OCI-M2 (cell line): ENCODE results near the gene TMEM220.
"Not testable (repeated sequence)": the region's sequence is repeated elsewhere in the genome, so short reads cannot be mapped to it uniquely, and the experiment has no call there.

ENCODE experiments used
- DNase-seq: peaks from one replicate; lab custom pipeline; 2025; ENCODE audit not compliant: unreplicated experiment; lab: John Stamatoyannopoulos, UW

The TMEM220 gene

DNA sequence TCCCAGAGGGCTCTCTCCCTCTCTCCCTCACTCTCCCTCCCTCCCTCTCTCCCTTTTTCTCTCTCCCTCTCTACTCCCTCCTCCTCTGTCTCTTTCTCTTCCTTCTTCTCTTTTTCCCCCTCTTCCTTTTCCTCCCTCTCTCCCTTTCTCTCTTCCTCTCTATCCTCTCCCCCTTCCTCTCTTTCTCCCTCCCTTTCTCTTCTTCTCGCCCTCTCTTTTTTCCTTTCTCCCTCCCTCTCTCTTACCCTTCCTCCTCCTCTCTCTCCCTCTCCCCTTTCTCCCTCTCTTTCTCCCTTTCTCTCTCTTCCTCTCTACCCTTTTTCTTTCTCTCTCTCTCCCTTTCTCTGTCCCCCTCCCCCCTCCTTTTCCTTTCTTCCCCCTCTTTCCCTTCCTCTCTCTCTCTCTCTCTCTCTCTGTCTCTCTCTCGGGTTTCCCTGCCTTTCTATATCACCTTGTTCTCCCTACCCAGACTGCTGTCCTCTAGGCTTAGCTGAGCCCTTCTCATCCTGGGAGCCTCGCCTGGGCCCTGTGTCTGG lies 25.8 kb upstream of the TMEM220 start:
- no peak for DNase-seq

DNA sequence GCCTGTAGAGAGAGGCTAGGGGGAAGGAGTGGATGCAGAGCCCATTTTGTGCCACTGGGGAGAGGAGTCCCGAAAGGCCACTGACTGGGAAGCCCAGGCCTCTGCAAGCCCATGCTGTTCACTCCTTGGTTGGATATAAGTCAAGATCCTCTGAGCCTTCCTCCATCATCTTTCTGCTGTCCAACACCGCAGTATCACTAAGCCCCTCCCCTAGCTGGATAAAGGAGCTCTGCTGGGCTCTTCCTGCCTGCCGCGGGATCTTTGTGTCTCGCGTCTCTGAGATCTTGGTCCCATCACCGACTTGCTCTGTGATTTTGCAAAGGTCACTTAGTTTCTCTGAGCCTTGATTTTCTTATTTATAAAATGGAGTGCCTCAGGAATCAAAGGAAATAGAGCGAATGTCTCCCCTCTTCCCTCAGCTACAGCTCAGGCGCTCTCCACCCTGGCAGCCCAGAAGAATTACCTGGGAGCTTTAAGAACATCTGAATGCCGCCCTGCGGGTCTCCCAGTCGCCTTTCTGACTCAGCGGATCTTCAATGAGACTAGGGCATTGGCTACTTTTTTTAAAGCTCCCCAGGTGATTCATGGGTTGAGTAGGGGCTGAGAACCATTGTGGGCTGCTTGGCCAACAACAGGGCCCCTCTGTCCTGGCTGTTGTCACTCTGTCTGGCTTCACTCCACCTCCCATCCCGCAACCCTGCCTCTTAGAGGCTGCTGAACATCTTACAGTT lies 25.2 kb upstream of the TMEM220 start:
- DNase-seq: no peak

DNA sequence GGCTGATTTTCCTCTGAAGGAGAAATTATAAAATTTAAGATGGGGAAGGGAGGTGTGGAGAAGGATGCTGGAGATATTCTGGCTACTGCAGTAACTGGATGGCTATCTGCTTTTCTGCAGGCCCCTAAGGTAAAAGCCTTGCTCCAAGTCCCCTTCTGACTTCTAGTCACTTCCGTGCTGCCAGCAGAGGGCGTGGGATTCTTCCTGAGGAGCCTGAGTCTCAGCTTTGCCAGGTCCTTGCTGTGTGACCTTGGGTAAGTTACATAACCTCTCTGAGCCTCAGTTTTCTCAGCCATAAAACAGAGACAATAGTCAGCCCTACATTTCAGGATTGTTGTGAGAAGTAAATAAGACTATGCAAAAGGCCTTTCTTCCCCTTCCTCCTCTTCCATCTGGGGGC lies 24.3 kb upstream of the TMEM220 start:
- no peak for DNase-seq

DNA sequence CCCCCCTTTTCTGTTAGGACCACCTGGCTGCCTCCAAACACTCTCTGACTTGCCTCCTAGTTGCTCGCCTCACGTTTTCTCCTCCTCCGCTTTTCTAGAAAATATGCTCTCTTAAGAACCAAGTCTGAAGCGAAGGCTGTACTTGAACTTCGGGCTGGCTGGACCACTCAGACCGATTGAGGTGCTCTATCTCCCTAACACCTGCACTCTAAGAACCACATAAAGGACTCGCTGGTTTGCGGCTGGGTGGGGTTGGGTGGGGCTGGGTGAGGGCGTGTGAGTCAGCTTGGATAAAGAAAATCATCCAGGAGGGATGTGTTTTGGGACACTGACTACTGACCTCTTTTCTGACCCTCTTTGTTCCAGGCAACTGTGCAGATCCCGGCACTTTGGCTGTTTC lies 22.9 kb upstream of the TMEM220 start:
- no peak for DNase-seq

GRCh38 chr17:10751563-10751962 lies 21.7 kb upstream of the TMEM220 start:
- DNase-seq: no peak

- DNase-seq: no peak
These were observed 20.4 kb upstream of the TMEM220 start for GRCh38 chr17:10750210-10750609.

DNA sequence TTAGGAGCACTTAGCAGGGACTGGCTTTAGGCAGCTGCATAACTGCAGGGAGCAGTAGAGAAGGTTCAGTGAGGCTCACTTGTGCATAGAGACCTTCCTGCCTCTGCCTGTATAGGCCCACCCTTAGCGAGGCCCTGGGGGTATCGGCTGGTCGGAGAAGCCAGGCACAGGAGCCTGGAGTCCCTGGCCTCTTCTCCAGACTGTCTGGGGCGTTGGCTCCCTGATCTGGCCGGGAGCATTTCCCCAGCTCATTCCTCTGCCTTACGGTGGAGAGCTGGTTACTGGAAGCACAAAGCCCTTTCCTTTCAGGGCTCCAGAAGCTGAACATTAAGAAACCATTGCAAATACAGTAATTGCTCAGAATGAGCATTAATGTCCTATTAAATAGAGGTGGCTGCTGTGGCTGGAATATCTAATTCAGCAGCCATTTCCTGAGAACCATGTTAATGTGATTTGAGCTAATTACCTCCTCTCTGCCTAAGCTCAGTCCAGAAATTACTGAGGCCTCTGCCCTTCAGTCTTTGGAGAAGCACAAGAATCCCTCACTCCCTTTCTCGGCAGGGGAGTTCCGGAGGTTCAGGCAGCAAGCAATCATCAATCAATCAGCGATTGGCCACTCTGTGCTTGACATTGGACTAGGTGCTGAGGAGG lies 18.8 kb upstream of the TMEM220 start:
- no peak for DNase-seq

DNA sequence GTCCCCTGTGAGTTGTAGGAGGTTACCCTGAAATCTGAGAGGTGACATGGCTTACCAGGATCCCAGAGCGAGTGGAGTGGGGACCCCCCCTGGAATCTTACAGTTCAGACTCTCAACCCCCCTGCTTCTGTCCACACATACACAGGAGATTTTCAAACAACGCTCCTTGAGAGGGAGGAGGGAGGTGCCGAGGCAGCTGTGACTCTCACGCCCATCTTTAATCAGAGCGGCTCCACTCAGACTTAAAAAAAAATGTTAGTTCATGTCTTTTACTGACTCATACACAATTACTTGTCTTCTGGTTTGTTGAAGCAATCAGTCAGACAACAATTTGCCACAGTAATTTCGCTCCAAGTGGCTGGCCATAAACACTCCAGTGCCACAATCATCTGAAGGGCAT lies 15.4 kb upstream of the TMEM220 start:
- no peak for DNase-seq

DNA sequence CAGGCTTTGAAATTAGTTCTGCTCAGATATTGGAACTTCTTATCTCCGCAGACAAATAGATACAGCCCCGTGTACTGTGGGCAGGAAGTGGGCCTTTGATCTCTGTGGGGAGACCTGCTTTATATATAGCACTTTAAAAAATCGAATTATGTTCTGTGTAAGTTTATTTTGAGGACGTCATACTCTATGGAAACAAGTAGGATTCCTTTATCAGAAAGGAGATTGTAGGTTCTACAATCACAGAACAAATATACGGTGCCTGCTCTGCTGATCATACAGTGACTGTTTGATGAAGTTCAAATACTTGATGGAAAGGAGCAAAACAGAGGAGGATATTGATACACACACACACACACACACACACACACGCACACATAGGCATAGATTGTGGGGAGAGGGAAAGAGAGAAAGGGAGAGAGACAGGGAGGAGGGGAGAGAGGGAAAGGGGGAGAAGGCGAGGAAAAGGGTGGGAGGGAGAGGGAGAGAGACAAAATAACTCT lies 14.7 kb upstream of the TMEM220 start:
- DNase-seq: no peak

DNA sequence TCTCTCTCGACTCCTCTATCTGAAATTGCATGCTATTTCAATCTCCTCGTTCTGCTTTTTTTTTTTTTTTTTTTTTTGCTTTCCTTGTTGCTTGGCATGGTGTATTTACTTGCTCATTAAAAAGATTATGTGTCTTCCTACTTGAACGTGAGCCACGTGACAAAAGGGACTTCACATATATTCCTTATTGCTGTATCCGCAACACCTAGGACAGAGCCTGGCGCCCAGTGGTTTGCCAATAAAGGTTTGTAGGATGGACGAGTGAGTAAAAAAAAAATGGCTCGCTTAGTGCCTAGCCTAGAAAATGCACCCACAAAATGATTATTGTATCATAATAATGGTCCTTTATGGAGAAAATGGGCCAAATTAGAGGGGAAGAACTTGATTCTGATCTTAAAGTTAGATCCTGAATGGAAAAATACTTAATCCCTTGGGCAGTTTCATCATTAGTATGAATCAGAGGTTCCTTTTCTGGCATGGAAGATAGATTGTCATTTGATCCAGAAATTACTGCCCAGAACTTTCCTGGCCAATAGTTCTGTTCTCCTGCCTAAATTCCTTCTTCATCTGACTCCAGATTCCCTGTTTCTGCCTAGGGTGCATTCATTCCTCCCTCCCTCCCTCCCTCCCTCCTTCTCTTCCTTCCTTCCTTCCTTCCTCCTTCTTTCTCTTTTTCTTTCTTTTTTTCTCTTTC lies 13.6 kb upstream of the TMEM220 start:
- no peak for DNase-seq

DNA sequence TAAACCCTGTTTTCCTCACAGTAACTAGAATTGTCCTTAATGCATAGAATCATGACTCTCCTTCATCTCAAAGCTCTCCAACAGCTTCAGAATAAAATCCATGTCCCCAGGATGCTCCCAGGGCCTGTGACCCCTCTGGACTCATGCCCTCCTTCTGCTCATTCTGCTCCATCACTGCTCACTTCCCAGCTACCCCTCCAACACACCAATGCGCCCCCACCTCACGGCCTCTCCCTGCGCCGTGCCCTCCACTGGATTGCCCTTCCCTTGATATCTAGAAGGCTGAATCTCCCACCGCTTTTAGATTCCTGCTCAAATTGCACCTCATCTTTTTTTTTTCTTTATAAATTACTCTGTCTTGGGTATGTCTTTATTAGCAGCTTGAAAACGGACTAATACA lies 12.6 kb upstream of the TMEM220 start:
- no peak for DNase-seq

DNA sequence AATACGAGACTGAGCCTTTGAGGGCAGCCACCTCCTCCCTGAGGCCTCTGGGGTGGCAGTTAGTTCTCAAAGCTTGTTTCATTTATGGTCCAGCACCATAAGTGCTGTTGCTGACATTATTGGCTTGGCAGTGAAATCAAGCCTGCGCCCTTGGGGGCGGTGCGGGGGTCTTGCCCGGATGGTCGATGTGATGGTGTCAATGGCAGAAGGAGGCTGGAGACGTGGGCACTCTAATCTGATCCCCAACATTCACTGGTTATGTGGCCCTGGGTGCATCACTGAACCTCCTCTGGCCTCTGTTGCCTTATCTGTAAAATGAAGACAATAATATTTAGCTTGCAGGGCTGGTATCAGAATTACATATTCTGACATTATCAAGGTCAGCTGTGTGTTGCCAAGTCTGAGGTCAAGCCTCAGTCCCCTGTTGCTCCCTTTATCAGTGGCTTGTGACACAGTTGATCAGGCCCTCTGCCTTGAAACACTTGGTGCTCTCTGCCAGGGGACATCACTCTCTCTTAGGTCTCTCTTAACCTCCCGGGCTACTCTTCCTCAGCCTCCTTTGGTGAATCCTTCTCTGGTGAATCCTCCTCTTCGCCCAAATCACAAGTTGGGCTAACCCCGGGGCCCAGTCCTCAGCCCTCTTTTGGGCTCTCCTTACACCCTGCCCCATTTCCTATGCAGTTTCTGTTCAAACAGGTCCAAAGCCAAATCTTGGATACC lies 11.8 kb upstream of the TMEM220 start:
- no peak for DNase-seq

DNA sequence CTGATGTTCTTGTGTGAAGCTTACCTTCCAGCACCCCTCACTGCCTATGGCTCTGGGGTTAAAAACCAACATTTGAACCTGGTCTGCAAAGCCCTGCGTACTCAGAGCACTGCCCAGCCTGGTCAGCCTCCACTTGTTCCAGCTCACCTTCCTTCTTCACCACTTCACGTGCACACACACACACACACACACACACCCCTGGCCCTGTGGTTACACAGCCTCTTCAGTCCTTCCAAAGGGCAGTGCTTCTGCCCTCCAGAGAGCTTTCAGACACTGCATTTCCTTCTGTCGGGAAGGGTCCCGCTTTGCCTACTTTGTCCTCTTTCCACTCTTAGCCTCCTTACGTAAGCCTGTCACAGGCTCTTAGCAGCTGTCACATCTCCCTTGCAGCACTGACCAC lies 9.6 kb upstream of the TMEM220 start:
- DNase-seq: no peak

DNA sequence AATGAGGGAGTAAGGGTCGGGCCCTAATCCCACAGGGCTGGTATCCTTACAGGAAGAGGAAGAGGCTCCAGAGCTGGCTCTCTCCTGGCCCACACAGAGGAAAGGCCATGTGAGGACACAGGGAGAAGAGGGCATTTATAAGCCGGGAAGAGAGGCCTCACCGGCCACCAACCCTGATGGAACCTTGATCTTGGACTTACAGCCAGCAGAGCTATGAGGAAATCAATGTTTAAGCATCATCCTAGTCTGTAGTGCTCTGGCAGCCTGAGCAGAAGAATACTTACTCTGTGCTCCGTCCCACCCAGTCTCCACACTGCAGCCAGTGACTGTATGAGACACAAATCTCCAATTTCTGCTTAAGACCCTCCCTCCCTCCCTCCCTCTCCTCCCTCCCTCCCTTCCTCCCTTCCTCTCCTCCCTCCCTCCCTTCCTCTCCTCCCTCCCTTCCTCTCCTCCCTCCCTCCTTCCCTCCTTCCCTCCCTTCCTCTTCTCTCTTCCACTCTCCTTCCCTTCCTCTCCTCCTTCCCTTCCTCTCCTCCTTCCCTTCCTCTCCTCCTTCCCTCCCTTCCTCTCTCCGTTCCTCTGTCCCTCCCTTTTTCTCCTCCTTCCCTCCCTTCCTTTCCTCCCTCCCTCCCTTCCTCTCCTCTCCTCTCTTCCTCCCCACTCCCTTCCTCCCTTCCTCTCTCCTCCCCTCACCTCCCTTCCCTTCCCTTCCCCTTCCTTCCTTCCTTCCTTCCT lies 8.9 kb upstream of the TMEM220 start:
- DNase-seq: no peak

- DNase-seq: no peak
These were observed 7.9 kb upstream of the TMEM220 start for GRCh38 chr17:10737736-10738135.

- DNase-seq: no peak
These were observed 7.4 kb upstream of the TMEM220 start for GRCh38 chr17:10737168-10737622.

GRCh38 chr17:10735821-10736220 lies 6.0 kb upstream of the TMEM220 start:
- DNase-seq: no peak

- DNase-seq: no peak
These were observed 5.4 kb upstream of the TMEM220 start for GRCh38 chr17:10735251-10735650.

- DNase-seq: no peak
These were observed 3.8 kb upstream of the TMEM220 start for GRCh38 chr17:10733666-10734065.

DNA sequence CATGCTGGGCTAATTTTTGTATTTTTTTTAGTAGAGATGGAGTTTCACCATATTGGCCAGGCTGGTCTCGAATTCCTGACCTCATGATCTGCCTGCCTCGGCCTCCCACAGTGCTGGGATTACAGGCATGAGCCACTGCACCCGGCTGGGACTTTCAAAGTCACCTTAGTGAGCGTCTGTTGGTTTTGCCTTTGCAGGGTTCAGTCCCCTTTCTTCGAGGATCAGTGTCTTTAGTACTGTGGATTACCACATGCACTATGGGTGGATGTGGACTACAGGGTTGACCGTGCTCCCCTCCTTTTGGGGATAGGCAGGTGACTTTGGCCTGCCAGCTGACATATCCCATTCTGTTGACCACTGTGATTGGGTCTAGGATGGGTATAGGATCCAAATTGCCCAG lies 2.3 kb upstream of the TMEM220 start:
- not testable (repeated sequence) for DNase-seq
